NCI-H524 treated with DMSO at 0.1 percent for 48 hours (cell line): ENCODE results near the gene BLACAT1.
"Not testable (repeated sequence)": the region's sequence is repeated elsewhere in the genome, so short reads cannot be mapped to it uniquely, and the experiment has no call there.

ENCODE experiments used
- DNase-seq: peaks from one replicate; lab custom pipeline; 2025; lab: John Stamatoyannopoulos, UW

The BLACAT1 gene

DNA sequence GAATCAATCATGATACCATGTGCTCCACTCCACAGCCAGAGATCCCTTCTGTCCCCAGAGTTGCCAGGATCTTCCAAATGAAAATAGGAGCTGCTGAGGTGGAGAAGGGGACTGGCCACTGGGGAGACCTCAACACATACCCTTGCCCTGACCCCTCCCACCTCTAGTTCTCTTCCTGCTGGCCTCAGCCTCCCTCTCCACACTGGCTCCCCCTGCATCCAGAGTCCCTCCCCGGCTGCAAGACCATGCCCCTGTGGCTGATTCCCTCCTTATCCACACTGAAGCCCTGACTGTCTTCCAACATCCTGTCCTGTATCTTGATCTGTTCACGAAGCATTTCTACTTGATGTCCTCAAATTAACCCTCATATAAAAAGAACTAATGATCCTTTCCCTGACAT lies 27.5 kb upstream of the BLACAT1 start:
- DNase-seq: no peak

DNA sequence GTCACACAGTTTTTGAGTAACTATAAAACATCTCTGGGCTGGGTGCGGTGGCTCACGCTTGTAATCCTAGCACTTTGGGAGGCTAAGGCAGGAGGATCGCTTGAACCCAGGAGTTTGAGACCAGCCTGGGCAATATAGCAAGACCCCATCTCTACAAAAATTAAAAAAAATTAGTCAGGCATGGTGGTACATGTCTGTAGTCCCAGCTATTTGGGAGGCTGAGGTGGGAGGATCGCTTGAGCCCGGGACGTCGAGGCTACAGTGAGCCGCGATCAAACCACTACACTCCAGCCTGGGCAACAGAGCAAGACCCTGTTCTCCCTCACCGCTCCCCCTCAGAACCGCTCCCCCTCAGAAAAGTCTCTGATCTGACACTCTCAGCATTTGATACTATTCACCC lies 26.7 kb upstream of the BLACAT1 start:
- DNase-seq: not testable (repeated sequence)

DNA sequence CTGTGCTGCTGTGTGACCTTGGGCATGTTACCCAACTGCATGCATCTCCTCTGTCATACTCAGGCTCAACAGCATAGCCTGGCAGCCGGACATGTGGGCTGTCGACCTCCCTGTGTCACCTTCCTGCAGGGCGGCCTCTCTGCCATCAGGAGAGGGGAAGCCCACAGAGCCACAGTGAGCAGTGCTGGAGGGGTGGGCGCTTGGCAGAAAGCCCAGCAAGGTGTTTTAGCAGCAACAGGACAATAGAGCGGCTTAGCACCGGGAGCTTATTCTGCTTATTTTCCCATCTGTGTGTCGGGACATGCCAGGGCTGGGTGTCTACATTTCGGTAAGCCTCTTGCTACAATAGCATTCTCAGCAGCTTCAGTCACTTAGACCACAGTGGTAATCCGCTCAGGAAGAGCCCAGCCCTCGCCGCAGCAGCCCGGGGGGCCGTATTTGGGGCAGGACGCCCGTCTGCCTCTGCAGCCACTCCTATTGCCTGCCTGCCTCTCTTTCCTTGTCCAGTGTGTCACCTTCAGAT lies 25.8 kb upstream of the BLACAT1 start:
- peak; percentile 73 for DNase-seq

DNA sequence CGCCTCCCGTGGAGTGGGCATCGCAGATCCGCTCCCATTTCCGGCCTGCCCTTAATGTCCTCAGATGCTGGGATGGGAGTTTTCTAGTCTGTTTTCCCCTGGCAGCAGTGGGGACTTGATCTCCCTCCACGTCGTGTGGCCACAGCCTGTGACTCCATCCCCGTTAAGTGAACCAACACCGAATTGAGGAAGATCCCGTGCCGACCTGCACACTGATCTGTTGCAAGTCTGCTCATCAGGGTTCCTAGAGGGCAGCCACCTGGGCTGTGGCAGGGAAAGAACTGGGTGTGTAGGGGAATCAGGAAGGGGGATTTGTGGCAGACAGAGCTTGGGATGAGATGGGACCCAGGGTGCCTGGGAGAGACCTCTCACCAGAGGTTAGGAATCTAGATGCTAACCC lies 25.4 kb upstream of the BLACAT1 start:
- DNase-seq: no peak

DNA sequence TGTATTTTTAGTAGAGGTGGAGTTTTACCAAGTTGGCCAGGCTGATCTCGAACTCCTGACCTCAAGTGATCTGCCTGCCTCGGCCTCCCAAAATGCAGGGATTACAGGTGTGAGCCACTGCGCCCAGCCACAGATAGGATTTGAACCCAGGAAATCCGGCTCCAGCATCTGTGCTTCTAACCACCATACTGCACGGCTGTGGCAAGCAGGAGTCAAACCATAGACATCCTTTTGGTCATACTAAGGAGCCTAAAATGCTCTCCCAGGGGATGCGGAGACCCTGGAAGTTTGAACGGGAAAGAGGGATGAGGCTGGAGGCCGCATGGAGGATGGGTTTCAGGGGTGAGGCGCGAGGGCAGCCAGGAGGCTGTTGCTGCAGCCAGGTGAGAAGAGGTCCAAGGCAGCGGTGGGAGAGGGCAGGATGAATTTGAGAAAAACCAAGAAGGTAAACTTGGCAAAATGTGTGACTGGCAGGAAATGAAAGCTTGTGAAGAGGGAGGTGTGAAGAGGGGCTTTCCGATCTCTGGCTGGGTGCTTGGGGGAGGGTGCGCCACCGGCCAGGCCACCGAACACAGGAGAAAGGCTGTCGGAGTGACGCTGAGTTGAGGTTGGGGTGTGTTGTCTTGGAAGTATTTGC lies 24.6 kb upstream of the BLACAT1 start:
- DNase-seq: no peak

DNA sequence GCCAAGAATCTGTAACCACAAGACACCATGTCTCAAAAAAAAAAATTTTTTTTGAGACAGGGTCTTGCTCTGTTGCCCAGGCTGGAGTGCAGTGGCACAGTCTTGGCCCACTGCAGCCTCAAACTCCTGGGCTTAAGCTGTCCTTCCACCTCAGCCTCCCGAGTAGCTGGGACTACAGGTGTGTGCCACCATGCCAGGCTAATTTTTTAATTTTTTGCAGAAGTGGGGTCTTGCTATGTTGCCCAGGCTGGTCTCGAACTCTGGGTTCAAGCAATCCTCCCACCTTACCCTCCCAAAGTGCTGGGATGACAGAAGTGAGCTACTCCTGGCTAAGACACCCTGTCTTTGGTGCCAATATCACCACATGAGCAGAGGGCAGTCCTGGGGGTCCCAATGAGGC lies 23.1 kb upstream of the BLACAT1 start:
- DNase-seq: not testable (repeated sequence)

DNA sequence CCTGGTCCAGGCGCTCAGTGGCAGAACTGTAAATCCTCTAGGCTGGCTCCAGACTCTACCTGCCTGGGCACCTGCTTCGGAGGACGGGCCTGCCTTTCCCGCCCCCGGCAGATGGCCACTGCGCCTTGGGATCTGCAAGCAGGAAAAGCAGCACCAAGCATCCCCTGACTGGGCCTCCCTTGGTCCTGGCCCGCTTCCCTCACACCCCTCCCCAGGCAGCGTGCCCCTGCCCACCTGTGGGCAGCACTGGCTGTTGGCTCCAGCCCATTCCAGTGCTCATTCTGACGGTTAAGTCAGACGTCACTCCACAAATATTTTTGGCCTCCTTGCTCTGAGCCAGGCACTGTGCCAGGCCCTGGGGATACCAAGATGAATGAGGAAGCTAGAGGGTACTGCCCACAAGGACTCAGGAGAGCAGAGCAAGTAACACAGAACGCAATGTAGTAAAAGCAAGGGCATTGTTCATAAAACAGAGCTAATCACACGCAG lies 22.0 kb upstream of the BLACAT1 start:
- DNase-seq: no peak

DNA sequence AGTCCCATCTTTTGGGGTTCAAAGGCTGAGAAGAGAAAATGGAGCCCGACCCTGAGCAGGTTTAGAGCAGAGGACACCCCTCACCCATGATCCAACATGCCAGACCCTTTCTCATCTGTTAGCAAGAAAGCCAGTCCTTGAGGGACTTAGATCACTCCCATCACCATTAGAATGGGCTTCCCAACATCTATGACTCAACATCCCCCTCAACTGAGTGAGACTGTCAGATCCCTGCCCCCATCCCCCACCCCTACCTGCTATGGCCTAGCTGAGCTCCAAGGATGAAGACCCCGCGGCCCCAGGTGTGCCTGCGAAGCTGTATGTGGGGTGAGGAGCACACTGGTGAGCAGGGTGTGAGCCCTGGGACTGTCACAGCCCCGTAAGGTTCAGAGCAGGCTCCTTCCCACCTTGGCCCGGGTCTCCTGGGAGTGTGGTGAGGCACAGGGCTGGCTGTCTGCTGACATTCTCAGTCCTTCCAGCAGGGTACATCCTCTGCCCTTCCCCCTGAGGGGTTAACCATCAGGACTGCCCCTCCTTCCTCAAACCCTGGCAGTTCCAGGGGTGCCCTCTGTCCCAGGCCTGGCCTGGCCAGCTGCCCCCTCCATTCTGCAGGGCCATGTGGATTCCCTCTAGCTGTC lies 21.4 kb upstream of the BLACAT1 start:
- DNase-seq: no peak

DNA sequence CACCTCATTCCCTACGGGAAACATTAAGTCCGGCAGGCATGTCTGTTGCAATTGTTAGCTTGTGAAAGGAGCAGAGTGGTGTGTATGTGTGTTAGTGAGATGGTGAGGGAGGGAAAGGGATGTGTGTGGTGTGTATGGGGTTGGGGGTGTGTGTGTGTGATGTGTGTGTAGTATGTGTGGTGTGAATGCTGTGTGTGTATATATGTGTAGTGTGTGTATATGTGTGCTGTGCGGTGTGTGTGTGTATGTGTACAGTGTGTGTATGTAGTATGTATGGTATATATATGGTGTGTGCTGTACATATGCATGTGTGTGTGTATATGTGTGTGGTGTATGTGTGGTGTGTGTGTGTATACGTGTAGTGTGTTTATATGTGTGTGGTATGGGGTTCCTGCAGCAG lies 20.8 kb upstream of the BLACAT1 start:
- DNase-seq: no peak

DNA sequence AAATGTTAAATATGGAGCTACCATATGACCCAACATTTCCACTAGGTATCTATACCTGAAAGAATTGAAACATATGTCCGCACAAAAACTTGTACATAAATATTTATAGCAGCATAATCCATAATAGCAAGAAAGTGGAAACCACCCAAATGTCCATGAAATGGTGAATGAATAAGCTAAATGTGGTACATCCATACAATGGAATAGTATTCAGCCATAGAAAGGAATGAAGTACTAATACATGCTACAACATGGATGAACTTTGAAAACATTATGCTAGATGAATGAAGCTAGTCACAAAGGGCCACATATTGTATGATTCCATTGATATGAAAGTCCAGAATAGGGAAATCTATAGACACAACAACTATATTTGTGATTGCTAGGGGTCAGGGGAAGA lies 20.0 kb upstream of the BLACAT1 start:
- no peak for DNase-seq

DNA sequence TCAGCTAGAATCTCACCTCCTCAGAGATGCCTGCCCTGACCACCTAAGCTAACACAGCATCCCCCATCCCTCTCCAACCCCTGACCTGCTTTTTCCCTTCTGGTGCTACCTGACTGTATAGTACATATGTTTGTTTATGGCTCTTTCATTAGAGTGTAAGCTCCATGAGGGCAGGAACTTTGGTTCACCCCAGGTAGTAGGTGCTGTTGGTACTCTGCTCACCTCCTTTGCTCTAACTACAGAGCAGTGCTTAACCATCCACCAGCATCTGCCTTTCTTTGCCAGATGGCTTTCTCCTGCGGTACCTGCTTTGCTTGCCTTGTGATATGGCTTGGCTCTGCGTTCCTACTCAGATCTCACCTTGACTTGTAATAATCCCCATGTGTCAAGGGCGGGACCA lies 18.7 kb upstream of the BLACAT1 start:
- DNase-seq: no peak

DNA sequence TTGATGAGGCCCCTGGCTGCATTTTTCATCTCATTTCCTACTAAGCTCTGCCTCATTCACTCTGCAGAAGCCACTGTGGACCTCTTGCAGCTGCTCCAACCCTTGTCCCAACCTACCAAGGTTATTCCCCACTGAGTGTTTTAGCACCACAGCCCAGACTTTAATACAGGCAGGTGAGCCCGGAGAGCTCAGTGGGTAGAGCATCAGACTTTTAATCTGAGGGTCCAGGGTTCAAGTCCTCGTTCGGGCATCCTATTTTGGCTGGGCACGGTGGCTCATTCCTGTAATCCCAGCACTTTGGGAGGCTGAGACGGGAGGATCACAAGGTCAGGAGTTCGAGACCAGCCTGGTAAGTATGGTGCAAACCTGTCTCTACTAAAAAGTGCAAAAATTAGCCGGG lies 18.1 kb upstream of the BLACAT1 start:
- DNase-seq: no peak

DNA sequence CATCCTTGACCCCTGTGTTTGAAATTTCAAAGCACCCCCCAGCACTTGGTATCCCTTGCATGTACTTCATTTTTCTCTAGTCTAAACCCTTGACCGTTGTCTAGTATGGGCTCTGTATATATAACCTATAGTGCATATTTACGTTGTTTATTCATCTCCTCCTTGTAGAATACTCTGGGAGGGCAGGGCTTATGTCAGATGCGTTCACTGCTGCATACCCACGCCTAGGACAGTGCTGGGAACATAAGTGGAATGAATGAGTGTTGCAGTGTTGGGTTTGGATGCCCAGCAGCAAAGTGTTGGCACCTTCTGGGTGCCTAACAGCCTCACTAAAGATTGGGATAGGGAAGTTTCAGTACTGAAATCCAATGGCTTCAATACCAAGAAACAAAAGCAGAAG lies 17.6 kb upstream of the BLACAT1 start:
- no peak for DNase-seq

DNA sequence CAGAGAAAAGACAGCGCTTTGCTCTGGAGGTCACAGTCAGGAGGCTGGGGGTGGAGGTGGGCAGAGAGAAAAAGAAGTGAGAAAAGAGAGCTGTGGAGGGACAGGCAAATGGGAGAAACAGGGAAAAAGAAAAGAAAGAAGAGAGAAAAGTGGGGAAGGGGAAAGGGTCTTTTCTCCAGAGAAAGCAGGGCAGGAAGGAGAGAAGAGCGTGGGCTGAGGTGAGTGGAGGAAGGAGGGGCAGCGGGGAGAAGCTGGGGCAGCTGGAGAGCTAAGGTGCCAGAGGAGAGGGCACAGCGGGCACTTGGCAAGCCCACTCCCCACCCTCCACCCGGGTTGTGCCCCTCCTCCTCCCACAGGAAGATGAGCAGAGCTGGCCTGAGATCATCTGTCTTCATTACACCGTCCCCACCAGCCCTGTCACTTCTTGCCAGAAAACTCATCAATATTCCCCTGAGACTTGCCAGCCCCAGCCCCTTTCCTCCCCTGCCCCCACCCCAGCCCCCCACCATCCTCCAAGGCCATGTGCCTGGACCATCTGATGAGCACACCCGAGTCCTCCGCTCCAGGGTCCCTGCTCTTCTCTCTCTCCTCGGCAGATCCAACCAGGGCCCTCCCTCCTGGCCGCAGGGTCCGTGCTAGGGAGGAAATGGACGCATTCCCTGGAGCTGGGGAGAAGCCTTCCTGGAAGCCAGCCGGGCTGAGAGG lies 17.0 kb upstream of the BLACAT1 start:
- no peak for DNase-seq

DNA sequence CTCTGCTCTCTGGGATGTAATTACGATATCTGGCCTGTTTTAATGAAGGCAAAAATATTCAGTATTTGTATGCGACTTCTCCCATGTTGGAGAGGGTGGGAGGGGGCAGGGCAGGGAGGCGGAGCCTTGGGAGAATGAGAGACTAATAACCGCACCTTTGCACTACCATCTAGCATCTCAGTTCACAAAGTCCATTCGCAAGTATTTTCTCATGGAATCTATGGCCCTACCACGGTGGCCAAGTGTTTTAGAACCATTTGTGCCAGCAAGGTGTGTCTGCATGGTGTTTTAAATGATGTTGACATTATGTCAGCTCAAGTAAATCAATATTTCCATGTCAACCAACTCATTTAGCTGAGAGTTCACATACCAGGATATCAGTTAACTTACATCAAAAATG lies 14.3 kb upstream of the BLACAT1 start:
- no peak for DNase-seq

DNA sequence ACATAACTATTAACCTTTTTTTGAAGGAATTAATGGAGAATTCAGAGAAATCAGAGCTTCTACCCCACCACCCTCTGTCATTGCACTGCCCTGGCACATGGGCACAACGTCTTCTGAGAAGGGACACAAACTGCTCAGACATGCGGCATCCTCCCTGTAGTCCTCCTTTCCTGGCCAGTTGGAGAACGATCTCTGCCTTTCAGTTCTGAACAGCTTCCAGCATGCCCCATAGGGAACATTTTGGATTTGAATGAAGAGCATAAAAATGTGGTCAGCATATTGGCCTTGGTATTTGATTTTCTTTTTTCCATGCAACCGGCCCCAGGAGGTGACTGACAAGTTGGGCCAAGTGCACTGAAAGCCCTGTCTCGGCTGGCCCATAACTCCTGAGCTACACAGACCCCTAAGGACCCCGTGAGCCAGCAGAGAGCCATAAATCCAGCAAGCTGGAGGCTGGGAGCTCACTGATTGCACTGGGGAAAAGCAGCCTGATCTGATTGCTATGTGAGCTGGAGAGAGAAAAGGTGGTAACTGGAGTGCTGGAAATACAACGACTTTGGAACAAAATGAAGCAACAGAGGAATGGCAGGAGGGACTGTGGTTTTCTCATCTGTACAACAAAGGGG lies 10.9 kb upstream of the BLACAT1 start:
- DNase-seq: no peak

DNA sequence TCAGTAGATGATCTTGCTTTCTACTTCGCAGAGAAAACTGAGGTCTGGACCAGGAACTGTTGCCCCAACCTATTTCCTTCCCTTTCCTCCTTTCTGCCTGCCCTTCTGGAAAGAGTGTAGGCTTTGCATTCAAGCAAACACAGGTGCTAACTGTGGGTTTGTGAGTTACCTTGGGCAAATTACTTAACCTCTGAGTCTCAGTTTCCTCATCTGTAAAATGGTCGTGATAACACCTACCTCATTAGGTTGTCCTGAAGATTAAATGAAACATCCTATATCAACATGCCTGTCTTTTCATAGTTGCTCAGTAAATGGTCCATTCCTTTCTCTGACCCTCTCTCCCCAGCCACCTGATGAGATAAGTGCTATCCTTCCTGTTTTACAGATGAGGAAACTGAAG lies 9.5 kb upstream of the BLACAT1 start:
- no peak for DNase-seq

DNA sequence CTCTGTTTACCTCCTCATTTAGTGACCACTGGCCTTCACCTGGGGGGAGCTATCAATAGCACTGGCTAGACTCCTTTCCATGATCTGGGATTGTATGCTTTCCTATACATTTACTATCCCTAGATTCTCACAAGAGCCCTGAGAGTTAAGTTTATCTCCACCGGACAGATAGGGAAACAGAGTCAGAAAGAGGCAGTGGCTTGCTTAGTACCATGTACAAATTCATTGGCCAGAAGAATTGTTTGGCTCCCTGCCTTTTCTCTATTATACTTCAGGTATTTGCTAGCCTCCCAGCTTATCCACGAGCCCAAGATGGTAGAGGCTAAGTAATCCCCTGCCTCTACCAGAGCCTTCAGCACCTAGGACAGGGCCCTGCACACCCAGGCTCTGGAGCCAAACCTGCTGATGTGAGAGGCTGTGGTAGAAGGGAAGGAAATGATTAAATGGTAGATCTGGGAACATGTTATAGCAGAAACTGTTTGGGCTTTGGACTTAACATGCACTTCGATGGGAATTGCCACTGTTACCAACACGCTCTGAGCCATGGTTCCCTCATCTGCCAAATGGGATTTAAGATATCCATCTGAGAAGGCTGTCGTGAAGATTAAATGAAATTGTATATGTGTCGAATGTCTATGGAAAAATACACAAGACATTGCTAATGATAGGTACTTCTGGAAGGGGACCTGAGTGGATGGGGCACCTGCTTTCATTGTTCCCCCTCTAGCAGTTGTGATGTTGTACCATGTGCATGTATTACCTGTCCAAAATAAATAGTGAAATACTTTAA lies 3.1 kb upstream of the BLACAT1 start:
- no peak for DNase-seq

DNA sequence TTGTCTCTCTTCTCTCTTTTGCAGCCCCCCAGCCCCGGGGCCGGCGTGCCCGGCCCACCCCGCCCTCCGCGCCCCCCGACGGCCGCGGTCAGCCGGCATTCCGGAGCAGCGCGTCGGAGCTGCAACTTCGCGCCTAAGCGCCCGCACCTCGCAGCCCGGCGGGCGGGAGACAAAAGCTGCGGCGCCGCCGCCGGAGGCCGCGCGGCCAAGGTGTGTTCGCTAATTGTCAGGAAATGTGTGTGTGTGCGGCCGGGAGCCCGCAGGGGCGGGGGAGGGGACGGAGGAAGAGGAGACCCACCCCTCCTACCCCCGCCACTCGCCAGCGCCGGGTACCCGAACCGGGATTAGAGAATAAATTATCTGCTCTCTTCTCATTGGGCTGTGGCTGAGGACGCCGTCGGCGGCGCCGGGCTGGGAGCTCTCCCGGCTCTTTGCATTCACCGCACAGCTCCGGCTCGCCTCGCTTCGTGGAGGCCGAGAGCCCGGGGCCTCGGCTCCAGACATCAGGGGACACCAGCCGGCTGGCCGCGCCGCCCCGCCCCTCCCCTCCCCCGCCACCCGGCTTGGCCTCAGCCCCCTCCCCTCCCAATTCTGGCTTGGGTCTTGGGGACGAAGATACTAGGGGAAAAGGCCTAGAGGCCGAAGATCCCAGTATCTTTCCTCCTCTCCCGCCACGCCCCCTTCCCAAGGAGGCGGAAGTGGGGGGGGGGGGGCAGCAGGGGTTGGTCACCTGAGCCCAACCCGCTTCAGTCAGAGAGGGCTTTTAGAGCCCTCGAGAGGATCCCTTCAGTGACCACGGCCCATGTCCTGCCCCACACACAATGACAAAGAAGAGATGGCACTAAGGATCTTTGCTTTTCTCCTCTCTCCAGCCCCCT lies 1.3 kb upstream of the BLACAT1 start:
- no peak for DNase-seq

DNA sequence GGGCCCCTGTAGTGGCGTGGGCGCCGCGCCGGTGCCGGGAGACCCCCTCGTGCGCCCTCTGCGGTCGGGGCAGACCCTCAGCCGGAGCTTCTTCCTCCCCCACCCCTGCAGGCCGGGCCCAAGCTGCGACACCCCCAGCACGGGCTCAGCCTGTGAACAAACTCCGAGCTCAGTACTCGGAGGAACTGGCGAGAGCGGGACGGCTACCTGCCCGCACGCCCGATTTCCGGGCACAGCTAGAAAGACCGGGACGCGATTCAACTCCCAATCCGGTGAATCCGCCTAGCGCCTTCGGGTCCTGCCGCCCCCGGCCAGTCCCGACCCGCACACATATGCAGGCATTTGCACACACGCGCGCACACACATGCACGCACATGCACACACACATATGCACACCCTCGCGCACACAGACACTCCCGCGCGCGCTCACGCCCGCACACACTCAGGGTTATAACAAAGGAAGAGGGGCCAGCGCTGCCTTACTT lies 580 bp upstream of the BLACAT1 start:
- no peak for DNase-seq

DNA sequence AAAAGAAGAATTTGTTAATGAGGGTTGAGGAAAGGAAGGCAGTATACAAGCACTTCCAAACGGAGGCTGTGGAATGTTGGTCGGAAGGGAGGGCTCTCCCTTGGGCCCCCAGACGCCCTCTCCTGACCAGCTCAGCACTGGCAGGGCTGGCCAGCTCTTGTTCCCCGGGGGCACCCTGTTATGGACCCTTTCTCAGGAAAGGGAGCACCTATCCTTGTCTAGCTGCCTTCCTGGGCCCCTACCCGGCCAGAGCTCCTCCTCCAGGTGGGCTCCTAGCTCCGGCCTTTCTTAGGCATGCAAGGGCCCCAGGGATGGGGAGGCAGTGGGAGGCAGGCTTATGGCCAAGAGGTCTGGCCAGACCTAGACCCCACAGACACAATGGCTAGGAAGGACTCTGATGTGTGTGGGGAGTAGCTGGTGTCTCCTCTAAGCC lies 926 bp downstream of the BLACAT1 start:
- no peak for DNase-seq
